H1 (cell line): ENCODE measurements around the gene POU3F1. TPM values are rescaled to one million over a fixed set of nuclear protein-coding genes. Genes with fewer than 3 reads are reported as not detected.

Experiments
- CTCF ChIA-PET: fragments of 300-600 bp; sonication (Branson Sonifier 250); formaldehyde crosslinking; loops from one replicate; lab custom pipeline; 2021; ENCODE audit not compliant: partially characterized antibody; lab: Charles Lee
- POLR2A ChIA-PET: fragments of 300-600 bp; sonication (Branson Sonifier 250); formaldehyde crosslinking; loops from one replicate; lab custom pipeline; 2021; ENCODE audit warnings: inconsistent platforms; ENCODE audit not compliant: partially characterized antibody; lab: Charles Lee
- DNase-seq, 2 experiments: peaks; one replicate each; pipeline versions ENCODE4 v3.0.0 to v3.0.0-alpha.2; 2010 to 2022; ENCODE audit warnings: low spot score in 2 of 2, low read depth in 1 of 2, mixed read lengths in 1 of 2
- FAIRE-seq: peaks from 2 replicates; lab custom pipeline; 2011; peaks lifted over from hg19 to GRCh38; lab: Jason Lieb, UNC
- H2AFZ ChIP-seq: 2 replicates; pipeline ENCODE4 v1.8.1; 2012; ENCODE audit warnings: low read length, inconsistent platforms
- H2AK5ac ChIP-seq: 2 replicates; pipeline ENCODE4 v1.6.1; 2013; ENCODE audit warnings: low read depth, low read length
- H2BK120ac ChIP-seq: replicated peaks from 2 replicates; pipeline ENCODE3; 2013; ENCODE audit warnings: low read depth, low read length, inconsistent platforms
- H2BK12ac ChIP-seq: 2 replicates; pipeline ENCODE4 v1.6.1; 2013; ENCODE audit warnings: low read depth, low read length
- H2BK15ac ChIP-seq: 2 replicates; pipeline ENCODE4 v1.6.1; 2013; ENCODE audit warnings: low read length
- H2BK20ac ChIP-seq: 2 replicates; pipeline ENCODE4 v1.6.1; 2013; ENCODE audit warnings: low read length
- H2BK5ac ChIP-seq: 2 replicates; pipeline ENCODE4 v1.6.1; 2013; ENCODE audit warnings: low read depth, low read length
- H3K14ac ChIP-seq: 2 replicates; pipeline ENCODE4 v1.6.1; 2013; ENCODE audit warnings: inconsistent platforms; ENCODE audit not compliant: insufficient read length
- H3K18ac ChIP-seq: 2 replicates; pipeline ENCODE4 v1.6.1; 2013; ENCODE audit warnings: low read length; ENCODE audit errors: extremely low read depth
- H3K23ac ChIP-seq: 2 replicates; pipeline ENCODE4 v1.6.1; 2013; ENCODE audit warnings: inconsistent platforms; ENCODE audit not compliant: insufficient read length
- H3K23me2 ChIP-seq: 2 replicates; pipeline ENCODE4 v1.6.1; 2013; ENCODE audit warnings: low read depth, low read length
- H3K27ac ChIP-seq: 2 replicates; pipeline ENCODE4 v1.6.1; 2011; ENCODE audit warnings: low read depth, low read length, inconsistent platforms
- H3K27me3 ChIP-seq, 4 experiments: replicated peaks in 1 of 4; 1 replicate in 1 of 4; 2 replicates in 3 of 4; pipeline versions ENCODE4 v1.6.1 to v1.8.1; 2011 to 2013; ENCODE audit warnings: low read length in 3 of 4, mild to moderate bottlenecking in 3 of 4, inconsistent platforms in 2 of 4, mixed read lengths in 2 of 4, moderate library complexity in 1 of 4; ENCODE audit not compliant: control insufficient read depth in 3 of 4, insufficient read depth in 3 of 4; ENCODE audit errors: extremely low read depth in 1 of 4
- H3K36me3 ChIP-seq, 4 experiments: 2 replicates each; pipeline versions ENCODE4 v1.6.1 to v1.8.1; 2011 to 2013; ENCODE audit warnings: mild to moderate bottlenecking in 4 of 4, low read length in 3 of 4, moderate library complexity in 2 of 4, control low read depth in 1 of 4, inconsistent platforms in 1 of 4; ENCODE audit not compliant: insufficient read depth in 4 of 4, control insufficient read depth in 2 of 4
- H3K4ac ChIP-seq: replicated peaks from 2 replicates; pipeline ENCODE3; 2013; ENCODE audit warnings: low read length, low read depth, mixed read lengths, inconsistent platforms; ENCODE audit not compliant: insufficient read length
- H3K4me1 ChIP-seq, 4 experiments: replicated peaks in 1 of 4; 1 replicate in 1 of 4; 2 replicates in 3 of 4; pipeline versions ENCODE4 v1.6.1 to v1.8.1; 2011 to 2013; ENCODE audit warnings: low read length in 3 of 4, inconsistent platforms in 2 of 4, mixed read lengths in 1 of 4; ENCODE audit not compliant: insufficient read depth in 4 of 4, control insufficient read depth in 3 of 4
- H3K4me2 ChIP-seq, 2 experiments: 2 replicates each; pipeline versions ENCODE4 v1.6.1 to v1.8.1; 2011 to 2013; ENCODE audit warnings: low read depth in 2 of 2, low read length in 2 of 2, control low read depth in 1 of 2, inconsistent platforms in 1 of 2, mild to moderate bottlenecking in 1 of 2; ENCODE audit not compliant: insufficient read depth in 1 of 2
- H3K4me3 ChIP-seq, 4 experiments: fragments of 200-600, 300-600 bp in 1 of 4; sonication (generic), shearing (Covaris generic), sonication (Bioruptor Twin) in 1 of 4; 2 replicates each; pipeline versions ENCODE4 v1.5.1 to v1.8.1; 2011 to 2016; ENCODE audit warnings: low read length in 4 of 4, low read depth in 3 of 4, control low read depth in 2 of 4, inconsistent platforms in 2 of 4, mild to moderate bottlenecking in 2 of 4, mixed read lengths in 1 of 4, moderate library complexity in 1 of 4; ENCODE audit not compliant: insufficient read depth in 2 of 4; ENCODE audit errors: extremely low read depth in 1 of 4
- H3K56ac ChIP-seq: replicated peaks from 2 replicates; pipeline ENCODE3; 2013; ENCODE audit warnings: low read depth, mild to moderate bottlenecking, mixed read lengths, low read length, inconsistent platforms; ENCODE audit not compliant: insufficient read length
- H3K79me1 ChIP-seq: 2 replicates; pipeline ENCODE4 v1.6.1; 2013; ENCODE audit warnings: low read depth, low read length, control low read depth
- H3K79me2 ChIP-seq, 2 experiments: 2 replicates each; pipeline versions ENCODE4 v1.6.1 to v1.8.1; 2012 to 2013; ENCODE audit warnings: low read length in 2 of 2, mild to moderate bottlenecking in 2 of 2, inconsistent platforms in 1 of 2; ENCODE audit not compliant: insufficient read depth in 2 of 2, control insufficient read depth in 1 of 2
- H3K9ac ChIP-seq, 4 experiments: replicated peaks in 1 of 4; 1 replicate in 1 of 4; 2 replicates in 3 of 4; pipeline versions ENCODE4 v1.6.1 to v1.8.1; 2011 to 2013; ENCODE audit warnings: low read depth in 3 of 4, low read length in 3 of 4, control low read depth in 2 of 4, mild to moderate bottlenecking in 2 of 4, moderate library complexity in 2 of 4, inconsistent platforms in 1 of 4; ENCODE audit errors: extremely low read depth in 1 of 4
- H3K9me3 ChIP-seq, 2 experiments: 2 replicates each; pipeline versions ENCODE4 v1.6.1 to v1.8.1; 2012 to 2013; ENCODE audit warnings: mild to moderate bottlenecking in 2 of 2, moderate library complexity in 2 of 2, control low read depth in 1 of 2, inconsistent platforms in 1 of 2, low read depth in 1 of 2, low read length in 1 of 2, mixed read lengths in 1 of 2; ENCODE audit not compliant: insufficient read depth in 2 of 2
- H4K20me1 ChIP-seq, 2 experiments: replicated peaks in 1 of 2; 2 replicates each; pipeline versions ENCODE3 to v1.8.1; 2011 to 2013; ENCODE audit warnings: inconsistent platforms in 2 of 2, low read length in 2 of 2, mild to moderate bottlenecking in 1 of 2; ENCODE audit not compliant: insufficient read depth in 2 of 2, control insufficient read depth in 1 of 2
- H4K5ac ChIP-seq: 2 replicates; pipeline ENCODE4 v1.6.1; 2013; ENCODE audit warnings: low read length, low read depth, mixed read lengths, inconsistent platforms; ENCODE audit not compliant: insufficient read length
- H4K8ac ChIP-seq: 2 replicates; pipeline ENCODE4 v1.8.0; 2013; ENCODE audit warnings: mild to moderate bottlenecking, moderate library complexity, low read length, inconsistent platforms; ENCODE audit not compliant: insufficient read depth; ENCODE audit errors: extremely low read depth
- H4K91ac ChIP-seq: replicated peaks from 2 replicates; pipeline ENCODE3; 2013; ENCODE audit warnings: low read length, mixed read lengths, inconsistent platforms; ENCODE audit not compliant: insufficient read length
- BRCA1 ChIP-seq: IDR thresholded peaks from 2 replicates; pipeline ENCODE4 v1.6.1; 2012; ENCODE audit warnings: low read depth, low read length, improper control_type of control experiment
- HDAC2 ChIP-seq, 2 experiments: fragments of 300-600 bp in 1 of 2; sonication (generic) in 1 of 2; IDR thresholded peaks; 2 replicates each; pipeline ENCODE4 v1.6.1; 2011 to 2012; ENCODE audit warnings: low read depth in 2 of 2, low read length in 2 of 2, mild to moderate bottlenecking in 2 of 2, moderate library complexity in 2 of 2, borderline replicate concordance in 1 of 2, inconsistent platforms in 1 of 2
- JUND ChIP-seq: IDR thresholded peaks from 2 replicates; pipeline ENCODE4 v1.6.1; 2011; ENCODE audit warnings: mild to moderate bottlenecking, improper control_type of control experiment, low read length
- KDM4A ChIP-seq: IDR thresholded peaks from one replicate; pipeline ENCODE4 v1.7.1; 2012; ENCODE audit warnings: low read depth, mild to moderate bottlenecking, moderate library complexity, low read length, inconsistent platforms; ENCODE audit not compliant: severe bottlenecking
- POLR2AphosphoS5 ChIP-seq: IDR thresholded peaks from 2 replicates; pipeline ENCODE4 v1.6.1; 2011; ENCODE audit warnings: low read depth, low read length
- SIRT6 ChIP-seq: IDR thresholded peaks from one replicate; pipeline ENCODE4 v1.7.1; 2012; ENCODE audit warnings: low read length, inconsistent platforms
- SRF ChIP-seq: IDR thresholded peaks from 2 replicates; pipeline ENCODE4 v1.6.1; 2011; ENCODE audit warnings: mild to moderate bottlenecking, low read depth, low read length, moderate library complexity
- TAF1 ChIP-seq: IDR thresholded peaks from 2 replicates; pipeline ENCODE4 v1.6.1; 2011; ENCODE audit warnings: mild to moderate bottlenecking, low read depth, low read length
- TAF7 ChIP-seq: optimal IDR thresholded peaks from 2 replicates; pipeline ENCODE3; 2011; ENCODE audit warnings: low read depth, mild to moderate bottlenecking, inconsistent platforms, low read length, moderate library complexity, borderline replicate concordance
- TBP ChIP-seq: IDR thresholded peaks from 2 replicates; pipeline ENCODE4 v1.6.1; 2011; ENCODE audit warnings: low read depth, low read length, improper control_type of control experiment
- WGBS, 2 experiments: shearing (Covaris generic) in 1 of 2; methylation state at CpG; one replicate each; pipeline versions ENCODE4 v1.1.6 to v1.1.7; 2013 to 2015; ENCODE audit warnings: low lambda C conversion rate in 2 of 2, mixed read lengths in 2 of 2, inconsistent platforms in 1 of 2, low coverage in 1 of 2, missing lambda C conversion rate in 1 of 2; ENCODE audit not compliant: insufficient replicate concordance in 2 of 2, insufficient coverage in 1 of 2, insufficient read length in 1 of 2; ENCODE audit errors: extremely low coverage in 1 of 2, missing lambda C conversion rate in 1 of 2; 5-methylcytosine and 5-hydroxymethylcytosine counted together
- polyA plus RNA-seq, 7 experiments: library from polyadenylated mRNA; depleted of rRNA in 3 of 7; stranded (reverse) in 5 of 7; unstranded in 2 of 7; fragments of >200 nt in 5 of 7; fragments of 200-250 nt in 2 of 7; gene quantifications; 1 replicate in 5 of 7; 2 replicates in 1 of 7; 4 replicates in 1 of 7; pipeline versions ENCODE4 v1.2.1 to v1.2.3, GENCODE V29; 2011 to 2013; ENCODE audit warnings: missing spikeins in 2 of 7, mixed read lengths in 2 of 7
- total RNA-seq: library from RNA; stranded (reverse); fragmentation: NEBNext Ultra II Directional; extraction: Animal tissue kit (Norgen Biotek cat#: 25700); gene quantifications from 2 replicates; pipeline ENCODE4 v1.2.1, GENCODE V29; 2021
- TF ChIP-seq, protein P1 (sequence below): IDR thresholded peaks from 2 replicates; pipeline ENCODE4 v1.6.1; 2012; ENCODE audit warnings: low read length, inconsistent platforms

POU3F1 gene
- total and polyA plus RNA-seq, 2 of the 8 experiments (the other 6 are each of a cell fraction or from before 2014, with no cell fraction given): 4.2 to 10.8 TPM

DNA sequence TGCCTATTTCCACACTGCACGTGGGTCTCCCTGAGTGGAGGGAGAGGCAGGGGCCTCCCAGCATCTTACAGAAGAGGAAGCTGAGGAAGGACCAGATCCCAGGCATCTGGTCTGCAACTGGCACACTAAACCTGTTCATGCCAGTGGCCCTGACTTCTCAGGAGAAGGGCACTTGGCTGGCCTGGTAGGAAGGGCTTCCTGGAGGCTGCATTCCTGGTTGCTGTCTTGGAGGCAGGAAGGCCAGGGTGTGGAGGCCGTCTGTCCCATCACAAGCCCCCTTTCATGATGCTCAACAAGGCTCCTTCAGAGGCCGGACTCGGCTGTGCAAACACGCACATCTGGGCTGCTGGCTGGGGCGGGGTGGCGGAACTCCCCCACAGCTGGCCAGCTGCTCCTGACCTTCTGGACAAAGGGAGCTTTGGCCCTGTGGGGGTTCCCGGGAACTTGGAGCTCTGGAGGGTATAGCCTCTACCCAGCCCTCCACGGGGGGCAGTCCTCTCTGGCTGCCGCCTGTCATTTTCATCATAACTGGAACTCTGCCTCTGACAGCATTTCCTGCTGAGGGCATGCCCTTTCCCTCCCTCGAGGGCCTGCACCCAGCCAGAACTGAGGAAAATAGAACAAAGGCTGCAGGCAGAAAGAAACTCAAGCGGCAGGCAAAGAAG is 39.2 kb upstream of the POU3F1 start:
- no peak overlapping the region for H2BK5ac ChIP-seq
- H3K4me3 ChIP-seq: no peak overlapping the region
- H3K36me3 ChIP-seq: no peaks in the 10 kb centered on the region
- 80% methylated on average over 12 of the region's 12 CpGs; no CpG with 5 or more reads in 1 of the 2 experiments for WGBS, 2 experiments
- H3K14ac ChIP-seq: no peak overlapping the region
- no peaks in the 10 kb centered on the region; the same call in 1 of the 2 replicates for H3K79me1 ChIP-seq
- H2AFZ ChIP-seq: no peak overlapping the region
- H3K4me2 ChIP-seq: no peak overlapping the region
- H3K56ac ChIP-seq: peak overlapping the region; percentile 26
- H3K4me1 ChIP-seq: peaks cover 10 to 30% (median 16%) of the 10 kb centered on the region in 4 experiments
- ChIA-PET CTCF (interaction anchor here (0.8 to 6.4 kb wide), 9 partner anchors 14 to 54 kb away, joined by 3 to 39 read pairs (median 7); no protein-coding TSS in a partner anchor), POLR2A (interaction anchor here (1.3 to 1.4 kb wide), 2 partner anchors 10 to 32 kb away, joined by 3 read pairs; no protein-coding TSS in a partner anchor)
- 0 out of 2 replicates have a peak overlapping the region, but pooled peaks have one; percentile 26 for H2BK15ac ChIP-seq
- FAIRE-seq: no peak
- no peak overlapping the region for H3K9ac ChIP-seq
- H3K4ac ChIP-seq: no peak overlapping the region
- H2BK120ac ChIP-seq: no peak overlapping the region
- H3K9me3 ChIP-seq: no peaks in the 10 kb centered on the region
- H4K5ac ChIP-seq: no peak overlapping the region
- H4K20me1 ChIP-seq: peaks cover 0 to 6% of the 10 kb centered on the region in 2 experiments
- H2AK5ac ChIP-seq: 0 out of 2 replicates have a peak overlapping the region, but pooled peaks have one; percentile 47
- DNase-seq: no peak
- no peak overlapping the region for H3K23ac ChIP-seq
- peak overlapping the region; percentile 12 for H4K91ac ChIP-seq
- 0 out of 2 replicates have a peak overlapping the region, but pooled peaks have one; percentile 9 for H2BK12ac ChIP-seq
- H2BK20ac ChIP-seq: no peak overlapping the region
- no peaks in the 10 kb centered on the region; a peak in 1 of 7 replicates for H3K27me3 ChIP-seq
- H3K27ac ChIP-seq: no peak overlapping the region
- H3K18ac ChIP-seq: no peak overlapping the region
- H3K23me2 ChIP-seq: no peaks in the 10 kb centered on the region
- H3K79me2 ChIP-seq: no peaks in the 10 kb centered on the region; a peak in 1 of 4 replicates
- H4K8ac ChIP-seq: no peak overlapping the region
- no peak for TF ChIP-seq BRCA1
- no peak for TF ChIP-seq SIRT6
- no peak for TF ChIP-seq JUND
- TF ChIP-seq POLR2AphosphoS5: no peak
- TF ChIP-seq SRF: no peak
- TF ChIP-seq TAF1: no peak
- TF ChIP-seq TAF7: no peak
- TF ChIP-seq, protein P1, sequence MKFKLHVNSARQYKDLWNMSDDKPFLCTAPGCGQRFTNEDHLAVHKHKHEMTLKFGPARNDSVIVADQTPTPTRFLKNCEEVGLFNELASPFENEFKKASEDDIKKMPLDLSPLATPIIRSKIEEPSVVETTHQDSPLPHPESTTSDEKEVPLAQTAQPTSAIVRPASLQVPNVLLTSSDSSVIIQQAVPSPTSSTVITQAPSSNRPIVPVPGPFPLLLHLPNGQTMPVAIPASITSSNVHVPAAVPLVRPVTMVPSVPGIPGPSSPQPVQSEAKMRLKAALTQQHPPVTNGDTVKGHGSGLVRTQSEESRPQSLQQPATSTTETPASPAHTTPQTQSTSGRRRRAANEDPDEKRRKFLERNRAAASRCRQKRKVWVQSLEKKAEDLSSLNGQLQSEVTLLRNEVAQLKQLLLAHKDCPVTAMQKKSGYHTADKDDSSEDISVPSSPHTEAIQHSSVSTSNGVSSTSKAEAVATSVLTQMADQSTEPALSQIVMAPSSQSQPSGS: no peak
- TF ChIP-seq HDAC2 (IDR thresholded peaks at IDR 0.05; ENCODE audit: borderline replicate concordance in 1 of 2, low read depth in 2 of 2, low read length in 2 of 2): no peak
- no peak for TF ChIP-seq TBP
- TF ChIP-seq KDM4A: no peak
